HTR-8/SVneo (cell line): Measurements from ENCODE around the gene CCNI.

Source experiments
- DNase-seq: peaks from one replicate; pipeline ENCODE4 v3.0.0; 2011; ENCODE audit warnings: low spot score, mixed read lengths; ENCODE audit not compliant: insufficient read length
- FAIRE-seq: peaks from 2 replicates; lab custom pipeline; 2011; peaks lifted over from hg19 to GRCh38; lab: Jason Lieb, UNC

Gene CCNI

GRCh38 chr4:77007358-77008230 is 68.2 kb downstream of the CCNI start:
- FAIRE-seq (no peak), DNase-seq (peak; percentile 13)

- no peak for FAIRE-seq
- DNase-seq = no peak
Measured at GRCh38 chr4:77006753-77007353, 68.9 kb downstream of the CCNI start.

- FAIRE-seq = no peak
- DNase-seq = no peak
Measured at GRCh38 chr4:77003400-77003799, 72.4 kb downstream of the CCNI start.

- FAIRE-seq = no peak
Measured at GRCh38 chr4:77002321-77003107, 73.3 kb downstream of the CCNI start.

GRCh38 chr4:77001907-77002306 is 73.9 kb downstream of the CCNI start:
- no peak for DNase-seq

More at GRCh38 chr4:77002321-77003107, 73.3 kb downstream of the CCNI start:
- no peak for DNase-seq

GRCh38 chr4:76998251-76998901 is 77.4 kb downstream of the CCNI start:
- DNase-seq (no peak), FAIRE-seq (no peak)

More at GRCh38 chr4:77001907-77002306, 73.9 kb downstream of the CCNI start:
- no peak for FAIRE-seq

- FAIRE-seq (no peak), DNase-seq (no peak)
Measured at GRCh38 chr4:76997532-76997931, 78.3 kb downstream of the CCNI start.
